Right atrium auricular region (tissue), 2 donors: ENCODE data around the gene DHRS13. TPM values are rescaled to one million over a fixed set of nuclear protein-coding genes. Genes with fewer than 3 reads are reported as not detected.

Experiments
- DNase-seq: peaks from one replicate; pipeline ENCODE4 v3.0.0-alpha.2; 2019; ENCODE audit warnings: low spot score
- H3K27ac ChIP-seq, 2 donors: fragments of 200-600 bp; sonication (generic); 1 replicate in 1 of 2; 2 replicates in 1 of 2; pipeline ENCODE4 v1.5.1; 2016 to 2019
- H3K27me3 ChIP-seq, 2 donors: fragments of 200-600 bp; sonication (generic); one replicate each; pipeline versions ENCODE4 v1.5.1 to v1.6.0; 2017 to 2019
- H3K36me3 ChIP-seq: fragments of 200-600 bp; sonication (generic); one replicate; pipeline ENCODE4 v1.5.1; 2016
- H3K4me1 ChIP-seq, 2 donors: fragments of 200-600 bp; sonication (generic); one replicate each; pipeline versions ENCODE4 v1.5.1 to v1.6.0; 2017 to 2019
- H3K4me3 ChIP-seq, 2 donors: fragments of 200-600 bp; sonication (generic); 1 replicate in 1 of 2; 2 replicates in 1 of 2; pipeline ENCODE4 v1.5.1; 2017 to 2019; ENCODE audit warnings: mild to moderate bottlenecking in 1 of 2, moderate library complexity in 1 of 2
- H3K9me3 ChIP-seq, 2 donors: fragments of 200-600 bp; sonication (generic); one replicate each; pipeline ENCODE4 v1.5.1; 2019
- total RNA-seq, 2 donors: library from RNA; depleted of rRNA; stranded (reverse); fragments of >200 nt; gene quantifications; one replicate each; pipeline ENCODE4 v1.1.0, GENCODE V29; 2016
- TF ChIP-seq, protein P1 (sequence below), 2 donors: fragments of 200-600 bp; sonication (generic); IDR thresholded peaks; one replicate each; pipeline ENCODE4 v1.5.1; 2019; ENCODE audit warnings: antibody characterized with exemption in 2 of 2

Gene DHRS13, protein sequence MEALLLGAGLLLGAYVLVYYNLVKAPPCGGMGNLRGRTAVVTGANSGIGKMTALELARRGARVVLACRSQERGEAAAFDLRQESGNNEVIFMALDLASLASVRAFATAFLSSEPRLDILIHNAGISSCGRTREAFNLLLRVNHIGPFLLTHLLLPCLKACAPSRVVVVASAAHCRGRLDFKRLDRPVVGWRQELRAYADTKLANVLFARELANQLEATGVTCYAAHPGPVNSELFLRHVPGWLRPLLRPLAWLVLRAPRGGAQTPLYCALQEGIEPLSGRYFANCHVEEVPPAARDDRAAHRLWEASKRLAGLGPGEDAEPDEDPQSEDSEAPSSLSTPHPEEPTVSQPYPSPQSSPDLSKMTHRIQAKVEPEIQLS
- 1 to 10 TPM; 2.5 to 3.9 TPM for total RNA-seq

DNA sequence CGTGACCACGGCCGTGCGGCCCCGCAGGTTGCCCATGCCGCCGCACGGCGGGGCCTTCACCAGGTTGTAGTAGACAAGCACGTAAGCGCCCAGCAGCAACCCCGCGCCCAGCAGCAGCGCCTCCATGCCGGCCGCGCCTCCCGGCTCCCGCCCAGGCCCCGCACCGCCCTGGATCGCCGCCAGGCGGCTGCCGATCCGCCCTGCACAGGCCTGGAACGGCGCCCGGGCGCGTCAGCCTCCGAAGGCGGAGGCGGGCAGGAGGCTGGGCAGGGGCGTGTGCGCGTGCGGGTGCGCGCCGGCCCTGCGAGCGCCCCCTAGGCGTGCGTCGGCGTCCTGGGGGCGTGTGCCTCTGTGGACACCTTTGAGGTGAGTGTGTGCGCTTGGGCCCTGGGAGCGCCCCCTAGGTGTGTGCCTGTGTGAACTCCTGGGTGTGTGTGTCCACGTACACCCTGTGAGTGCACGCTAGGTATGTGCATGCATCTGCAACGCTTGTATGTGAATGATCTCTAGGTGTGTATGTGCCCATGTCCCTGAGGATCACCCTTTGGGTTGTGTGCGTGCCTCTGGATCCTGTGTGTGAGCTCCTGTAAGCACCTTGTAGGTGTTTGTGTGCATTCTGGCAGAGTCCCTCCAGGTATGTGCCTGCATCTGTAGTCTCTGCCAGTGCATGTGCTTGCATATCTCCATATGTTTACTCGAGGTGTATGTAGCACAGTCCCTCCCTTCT is at the start of gene DHRS13:
Gene DHRS13 (minus strand): TSS at position 261 of the 727 bp plus-strand sequence. CDS start 135 bp downstream, at position 126.
- peaks cover 0 to 40% of the 10 kb centered on the region in 2 donors for H3K4me1 ChIP-seq
- H3K4me3 ChIP-seq: peak within 1 kb of the TSS; percentile 64
- H3K27me3 ChIP-seq: no peaks in the 10 kb centered on the region
- peak; percentile 72 for DNase-seq
- peak within 1 kb of the TSS; percentile 74 to 77 for H3K27ac ChIP-seq
- H3K9me3 ChIP-seq: no peaks in the 10 kb centered on the region
- TF ChIP-seq, protein P1, sequence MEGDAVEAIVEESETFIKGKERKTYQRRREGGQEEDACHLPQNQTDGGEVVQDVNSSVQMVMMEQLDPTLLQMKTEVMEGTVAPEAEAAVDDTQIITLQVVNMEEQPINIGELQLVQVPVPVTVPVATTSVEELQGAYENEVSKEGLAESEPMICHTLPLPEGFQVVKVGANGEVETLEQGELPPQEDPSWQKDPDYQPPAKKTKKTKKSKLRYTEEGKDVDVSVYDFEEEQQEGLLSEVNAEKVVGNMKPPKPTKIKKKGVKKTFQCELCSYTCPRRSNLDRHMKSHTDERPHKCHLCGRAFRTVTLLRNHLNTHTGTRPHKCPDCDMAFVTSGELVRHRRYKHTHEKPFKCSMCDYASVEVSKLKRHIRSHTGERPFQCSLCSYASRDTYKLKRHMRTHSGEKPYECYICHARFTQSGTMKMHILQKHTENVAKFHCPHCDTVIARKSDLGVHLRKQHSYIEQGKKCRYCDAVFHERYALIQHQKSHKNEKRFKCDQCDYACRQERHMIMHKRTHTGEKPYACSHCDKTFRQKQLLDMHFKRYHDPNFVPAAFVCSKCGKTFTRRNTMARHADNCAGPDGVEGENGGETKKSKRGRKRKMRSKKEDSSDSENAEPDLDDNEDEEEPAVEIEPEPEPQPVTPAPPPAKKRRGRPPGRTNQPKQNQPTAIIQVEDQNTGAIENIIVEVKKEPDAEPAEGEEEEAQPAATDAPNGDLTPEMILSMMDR (IDR thresholded peaks at IDR 0.05): peak; percentile 75 to 90
- H3K36me3 ChIP-seq: peaks cover 19% of the 10 kb centered on the region

DNA sequence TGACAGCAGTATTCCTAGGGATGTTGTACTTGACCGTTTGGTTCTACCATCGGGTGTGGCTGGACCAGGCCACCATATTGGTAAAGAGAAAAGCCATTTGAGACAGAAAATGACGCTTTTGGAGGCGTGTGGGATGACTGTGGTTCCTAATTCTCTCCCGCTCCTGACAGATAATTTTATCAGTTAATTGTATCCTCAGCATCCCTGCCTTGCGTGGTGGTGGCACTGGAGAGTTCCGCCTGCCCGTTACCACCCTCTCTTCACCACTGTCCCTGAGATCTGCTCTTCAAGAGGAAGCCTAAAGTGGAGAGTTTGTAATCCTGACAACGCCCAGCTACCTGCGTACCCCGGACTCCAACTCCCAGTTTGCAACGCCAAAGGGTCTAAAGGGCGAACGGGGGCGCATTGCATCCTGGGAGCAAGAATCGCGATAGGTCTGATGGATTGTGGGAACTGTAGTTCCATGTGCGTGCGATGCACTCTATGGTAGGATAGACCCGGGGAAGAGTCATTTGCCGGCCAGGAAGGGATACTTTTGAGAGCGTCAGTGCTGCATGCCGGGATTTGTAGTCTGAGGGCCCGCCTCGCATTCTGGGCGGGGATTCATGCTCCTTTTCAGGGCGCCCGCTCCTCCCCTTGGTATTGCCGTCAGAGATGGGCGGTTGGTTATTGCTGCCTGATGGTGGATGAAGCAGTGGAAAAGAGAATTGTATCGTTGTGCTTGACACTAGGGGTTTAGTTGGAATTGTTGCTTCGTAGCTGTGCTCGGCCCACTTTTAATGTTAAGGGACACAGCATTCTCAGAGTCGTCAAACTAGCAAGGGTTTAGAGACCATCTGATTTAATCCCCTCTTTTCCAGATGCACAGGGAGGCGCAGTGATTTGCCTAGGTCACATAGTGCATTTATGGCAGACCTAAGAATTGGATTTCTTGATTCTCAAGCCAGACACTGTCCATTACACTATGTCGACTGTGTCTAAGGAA is 49.4 kb upstream of the DHRS13 start:
- Histone ChIP-seq H3K4me1 (peaks cover 0 to 32% of the 10 kb centered on the region in 2 donors), H3K27ac (peak overlapping the region; percentile 98 to 99), H3K27me3 (no peaks in the 10 kb centered on the region), H3K36me3 (no peaks in the 10 kb centered on the region), H3K4me3 (peak overlapping the region; percentile 59 to 98), H3K9me3 (no peaks in the 10 kb centered on the region)
- TF ChIP-seq, protein P1 (IDR thresholded peaks at IDR 0.05): no peak
- peak; percentile 99 for DNase-seq

- DNase-seq: peak; percentile 100
- no peaks in the 10 kb centered on the region for H3K9me3 ChIP-seq
- TF ChIP-seq, protein P1 (IDR thresholded peaks at IDR 0.05): no peak
- peaks cover 0 to 40% of the 10 kb centered on the region in 2 donors for H3K4me1 ChIP-seq
- no peaks in the 10 kb centered on the region for H3K27me3 ChIP-seq
- H3K27ac ChIP-seq: peak within 1 kb of the TSS; percentile 98 to 99
- H3K36me3 ChIP-seq: no peaks in the 10 kb centered on the region
- peak within 1 kb of the TSS; percentile 93 to 98 for H3K4me3 ChIP-seq
Observed at GRCh38 chr17:28951428-28951990, 48.6 kb upstream of the DHRS13 start, which contains the start of gene PHF12. Gene PHF12 (minus strand): TSS chr17:28951518. CDS start chr17:28950960, 558 bp downstream.

DNA sequence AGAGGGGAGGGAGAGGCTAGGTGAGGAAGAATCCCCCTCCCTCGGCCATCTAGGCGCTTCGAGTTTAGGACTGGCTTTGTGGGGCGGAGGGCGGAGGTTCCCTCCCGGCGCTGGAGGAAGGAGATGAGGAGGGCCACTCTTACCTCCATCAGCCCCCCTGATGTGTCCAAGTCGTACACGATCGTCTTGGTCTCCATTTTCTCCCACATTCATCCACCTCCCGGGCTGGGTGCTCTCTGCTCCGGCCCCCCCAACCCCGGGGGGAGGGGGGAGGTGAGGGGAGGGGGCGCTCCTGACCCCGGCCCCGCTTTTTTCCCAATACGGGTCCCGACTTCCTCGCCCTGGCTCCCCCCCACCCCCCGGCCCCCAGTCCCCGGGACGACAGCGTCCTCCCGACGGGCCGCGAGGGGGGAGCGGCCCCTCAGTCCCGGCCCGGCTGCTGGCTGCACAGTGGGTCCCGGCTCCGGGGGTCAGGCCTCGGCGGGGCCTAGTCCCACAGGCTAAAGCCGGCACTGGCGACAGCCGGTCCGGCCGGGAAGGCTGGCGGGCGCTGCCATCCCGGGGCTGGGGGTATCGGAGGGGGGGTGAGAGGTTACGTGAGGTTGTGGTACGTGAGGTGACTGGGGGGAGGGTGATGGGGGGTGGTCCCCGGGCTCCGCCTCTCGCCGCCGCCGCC is 48.0 kb upstream of the DHRS13 start:
- no peaks in the 10 kb centered on the region for H3K36me3 ChIP-seq
- H3K4me1 ChIP-seq: peaks cover 0 to 46% of the 10 kb centered on the region in 2 donors
- peak overlapping the region; percentile 91 to 95 for H3K27ac ChIP-seq
- no peaks in the 10 kb centered on the region for H3K9me3 ChIP-seq
- TF ChIP-seq, protein P1 (IDR thresholded peaks at IDR 0.05): no peak
- H3K4me3 ChIP-seq: peak overlapping the region; percentile 93 to 98
- H3K27me3 ChIP-seq: no peaks in the 10 kb centered on the region
- no peak for DNase-seq
